ENCODE results near the gene GATAD2A.

- TF ChIP-seq POLR2AphosphoS5 (IDR thresholded peaks at IDR 0.05; ENCODE audit: low read depth, low read length), result no peak
- no peak for TF ChIP-seq CTCF (IDR thresholded peaks at IDR 0.05)
Measured at GRCh38 chr19:19438366-19439175, 33.1 kb downstream of the GATAD2A start.

All from Panc1 (cell line).